Renal pelvis (tissue), 4 donors: ENCODE results near the gene DIAPH3. TPM values are rescaled to one million over a fixed set of nuclear protein-coding genes. Genes with fewer than 3 reads are reported as not detected.
"Not testable (repeated sequence)": the region's sequence is repeated elsewhere in the genome, so short reads cannot be mapped to it uniquely, and the experiment has no call there.

Source experiments
- DNase-seq: peaks from one replicate; pipeline ENCODE4 v3.0.0-alpha.2; 2013
- polyA plus RNA-seq, 3 donors: library from polyadenylated mRNA; unstranded; fragments of 120-200 nt; gene quantifications; one replicate each; pipeline ENCODE4 v1.2.1, GENCODE V29; 2013; ENCODE audit not compliant: insufficient read length in 3 of 3

The DIAPH3 gene
- polyA plus RNA-seq, 3 donors, result 11.5 to 12.9 (median 11.6) TPM

GRCh38 chr13:60095300-60095699 is 68.4 kb downstream of the DIAPH3 start:
- no peak for DNase-seq

GRCh38 chr13:60094385-60095088 is 69.2 kb downstream of the DIAPH3 start:
- no peak for DNase-seq

- DNase-seq, result no peak
Measured at GRCh38 chr13:60093425-60094019, 70.2 kb downstream of the DIAPH3 start.

DNA sequence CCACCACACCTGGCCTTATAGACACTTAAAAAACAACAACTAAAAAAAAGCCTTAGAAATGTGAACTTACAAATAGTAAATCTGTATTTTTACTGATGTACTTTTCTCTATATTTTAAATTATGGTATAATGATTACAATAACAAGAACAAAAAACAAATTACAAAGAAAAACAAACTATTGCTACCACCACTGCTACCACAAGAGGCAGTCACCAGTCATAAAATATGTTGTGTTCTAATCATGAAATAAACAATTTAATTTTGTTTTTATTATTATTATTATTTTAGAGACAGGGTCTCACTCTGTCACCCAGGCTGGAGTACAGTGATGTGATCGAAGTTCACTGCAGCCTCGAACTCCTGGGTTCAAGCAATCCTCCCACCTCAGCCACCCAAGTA is 72.2 kb downstream of the DIAPH3 start:
- no peak for DNase-seq

DNA sequence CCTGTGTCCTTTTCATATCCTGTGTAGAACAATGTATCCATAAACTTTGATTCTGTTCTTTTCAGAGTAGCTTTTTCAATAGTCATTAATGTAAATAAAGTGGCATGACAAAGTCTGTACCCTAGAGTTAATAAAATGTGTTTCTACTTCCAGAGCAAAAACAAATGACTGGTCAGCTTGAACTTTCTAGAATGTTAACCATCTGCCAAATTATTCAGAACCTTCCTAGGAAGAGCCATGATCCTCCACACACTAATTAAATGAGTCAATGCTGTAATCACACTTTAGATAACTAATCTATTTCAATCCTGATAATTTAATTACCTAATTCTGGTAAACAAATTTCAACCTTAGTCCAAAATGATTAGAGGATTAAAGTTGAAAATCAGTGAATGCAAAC is 73.2 kb downstream of the DIAPH3 start:
- no peak for DNase-seq

- DNase-seq, result not testable (repeated sequence)
Measured at GRCh38 chr13:60083780-60084179, 79.9 kb downstream of the DIAPH3 start.

DNA sequence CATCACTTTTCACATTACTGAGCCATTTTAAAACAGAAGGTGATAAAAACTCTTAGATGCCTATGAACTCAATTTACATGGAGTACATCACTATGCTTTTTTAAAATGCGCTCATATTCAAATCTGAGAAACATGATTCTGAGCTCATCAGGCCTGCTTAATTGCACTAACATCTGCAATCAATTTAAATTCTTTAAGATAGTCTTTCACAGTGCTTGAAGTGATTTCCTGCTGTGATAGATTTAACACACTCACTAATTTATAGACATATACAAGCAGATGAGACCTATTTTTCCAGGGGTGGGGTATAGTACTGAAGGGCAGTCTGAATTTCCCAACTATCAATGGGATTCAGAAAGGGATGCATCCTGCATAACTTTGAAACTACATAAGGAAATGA is 82.9 kb downstream of the DIAPH3 start:
- DNase-seq, result no peak

GRCh38 chr13:60078226-60078625 is 85.5 kb downstream of the DIAPH3 start:
- no peak for DNase-seq

DNA sequence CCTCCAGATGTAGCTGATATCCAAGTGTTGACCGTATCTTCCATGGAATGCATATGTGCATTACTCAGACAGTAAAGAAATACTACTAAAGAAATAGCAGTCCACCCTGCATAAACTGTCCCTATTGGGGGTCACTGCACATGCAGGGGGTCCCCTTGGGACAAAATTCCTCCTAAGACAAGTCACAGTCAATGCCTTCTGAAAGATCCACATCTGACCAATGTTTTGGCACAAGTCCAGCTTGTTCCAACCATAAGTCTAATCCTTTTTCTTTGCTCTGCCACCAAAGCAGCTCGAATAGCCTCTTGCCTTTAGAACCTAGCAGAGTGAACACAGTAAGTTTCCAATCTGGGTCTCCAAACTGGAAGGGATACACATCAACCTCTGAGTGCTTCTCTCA is 87.9 kb downstream of the DIAPH3 start:
- no peak for DNase-seq

- DNase-seq, result no peak
Measured at GRCh38 chr13:60074397-60074796, 89.3 kb downstream of the DIAPH3 start.

DNA sequence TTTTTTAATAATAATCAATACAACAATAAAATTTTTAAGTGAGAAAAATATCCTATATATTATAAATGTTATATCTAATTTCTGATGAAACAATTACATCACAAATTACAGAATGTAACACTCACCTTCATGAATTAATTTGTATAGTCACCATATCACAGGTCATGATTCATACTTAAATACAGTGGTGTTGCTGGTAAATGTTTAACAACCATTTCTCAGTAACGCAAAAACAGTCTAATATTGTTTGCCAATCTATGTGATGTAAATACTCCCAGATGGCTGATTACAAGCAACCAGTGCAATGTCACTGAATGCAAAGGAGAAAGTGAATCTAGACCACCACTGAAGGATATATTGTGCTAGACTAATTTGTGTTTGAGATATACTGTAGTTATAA is 97.5 kb downstream of the DIAPH3 start:
- no peak for DNase-seq

- no peak for DNase-seq
Measured at GRCh38 chr13:60062502-60062901, 101.2 kb downstream of the DIAPH3 start.

DNA sequence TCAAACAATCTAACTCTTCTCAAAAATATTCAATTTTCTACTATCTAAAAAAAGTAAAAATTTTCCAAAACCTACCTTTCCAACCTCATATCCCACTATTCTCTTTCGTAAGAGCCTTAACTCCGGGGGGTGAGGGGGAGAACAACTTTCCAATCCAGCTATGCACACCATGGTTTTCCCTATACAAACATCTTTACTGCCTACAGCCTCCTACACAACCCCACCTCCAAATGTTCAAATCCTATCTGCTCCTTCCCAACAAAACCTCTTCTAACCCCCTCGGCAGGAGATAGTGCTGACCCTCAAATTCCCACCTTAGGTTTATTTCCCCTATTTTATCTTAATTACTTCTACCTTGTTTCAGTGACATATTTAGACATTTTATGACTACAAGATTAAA is 102.0 kb downstream of the DIAPH3 start:
- DNase-seq, result no peak

- no peak for DNase-seq
Measured at GRCh38 chr13:60051754-60052285, 111.9 kb downstream of the DIAPH3 start.

- not testable (repeated sequence) for DNase-seq
Measured at GRCh38 chr13:60048353-60048752, 115.4 kb downstream of the DIAPH3 start.

GRCh38 chr13:60047918-60048317 is 115.8 kb downstream of the DIAPH3 start:
- no peak for DNase-seq

- no peak for DNase-seq
Measured at GRCh38 chr13:60044321-60044720, 119.4 kb downstream of the DIAPH3 start.

- DNase-seq, result no peak
Measured at GRCh38 chr13:60043262-60043661, 120.5 kb downstream of the DIAPH3 start.

DNA sequence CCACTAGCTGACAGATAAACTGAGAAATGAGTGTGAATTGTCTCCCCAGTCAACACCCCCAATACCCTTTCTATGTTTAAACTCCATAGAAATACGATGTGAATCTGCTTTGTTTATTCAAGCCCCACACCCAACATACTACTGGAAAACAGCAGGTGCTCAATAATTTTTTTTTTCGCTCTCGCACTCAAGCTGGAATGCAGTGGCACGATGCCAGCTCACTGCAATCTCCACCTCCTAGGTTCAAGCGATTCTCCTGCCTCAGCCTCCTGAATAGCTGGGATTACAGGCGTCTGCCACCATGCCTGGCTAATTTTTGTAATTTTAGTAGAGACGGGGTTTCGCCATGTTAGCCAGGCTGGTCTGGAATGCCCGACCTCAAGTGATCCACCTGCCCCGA is 123.1 kb downstream of the DIAPH3 start:
- DNase-seq, result not testable (repeated sequence)

DNA sequence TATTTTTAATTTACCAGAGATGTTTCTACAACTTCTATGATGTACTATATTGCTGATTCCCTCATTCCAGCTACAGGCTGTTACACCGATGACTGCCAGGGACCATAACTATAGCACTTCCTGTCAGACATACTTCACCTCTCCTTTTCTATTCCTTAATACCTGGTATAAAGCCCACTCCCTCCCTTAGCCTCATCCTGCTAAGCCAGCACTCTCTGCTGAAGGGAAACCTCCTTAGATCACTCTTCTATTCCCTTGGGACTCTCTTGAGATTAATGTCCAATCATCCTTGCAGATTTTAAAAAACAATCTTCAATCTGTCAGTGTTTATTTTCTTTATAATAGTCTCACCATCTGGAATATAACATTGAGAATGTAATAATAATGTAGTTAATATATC is 127.9 kb downstream of the DIAPH3 start:
- DNase-seq, result no peak

GRCh38 chr13:60032851-60033250 is 130.9 kb downstream of the DIAPH3 start:
- no peak for DNase-seq

DNA sequence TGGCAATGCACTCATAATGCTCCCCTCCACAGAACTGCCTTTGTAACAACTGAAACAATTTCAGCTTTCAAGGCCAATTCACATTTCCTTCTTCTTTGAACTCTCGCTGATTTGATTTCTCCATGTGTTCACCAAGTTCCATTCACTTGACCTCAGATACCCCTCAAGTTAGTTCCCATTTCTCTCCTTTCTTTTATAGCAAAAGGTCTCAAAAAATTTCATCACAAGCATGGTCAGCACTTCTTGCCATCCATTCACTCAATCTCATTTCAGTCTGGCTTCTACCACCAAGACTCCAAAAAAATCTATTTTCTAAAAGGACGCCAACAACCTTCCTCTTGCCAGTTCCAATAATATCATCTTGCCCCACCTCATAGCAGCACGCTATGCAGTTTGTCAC is 135.7 kb downstream of the DIAPH3 start:
- no peak for DNase-seq

DNA sequence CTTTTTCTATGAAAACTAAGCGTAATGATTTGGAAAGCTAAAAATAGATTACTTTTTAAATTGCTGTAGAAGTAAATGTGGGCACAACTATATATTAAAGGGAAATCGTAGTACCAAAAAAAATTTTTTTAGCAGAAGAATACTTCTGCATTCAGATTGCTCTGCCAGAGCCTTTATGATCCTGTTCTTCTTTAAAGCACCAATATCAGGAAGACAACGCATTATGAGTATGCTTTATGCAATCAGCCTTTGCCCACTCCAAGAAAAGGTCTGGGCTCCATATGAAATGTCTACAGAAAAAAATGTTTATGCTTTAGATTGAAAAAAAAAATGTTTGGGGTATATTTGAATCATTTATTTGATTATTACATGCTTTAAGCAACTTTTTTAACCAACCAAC is 137.4 kb downstream of the DIAPH3 start:
- DNase-seq, result no peak

- DNase-seq, result no peak
Measured at GRCh38 chr13:60020288-60020687, 143.4 kb downstream of the DIAPH3 start.
